Measurements from ENCODE around the gene ROR1.

DNA sequence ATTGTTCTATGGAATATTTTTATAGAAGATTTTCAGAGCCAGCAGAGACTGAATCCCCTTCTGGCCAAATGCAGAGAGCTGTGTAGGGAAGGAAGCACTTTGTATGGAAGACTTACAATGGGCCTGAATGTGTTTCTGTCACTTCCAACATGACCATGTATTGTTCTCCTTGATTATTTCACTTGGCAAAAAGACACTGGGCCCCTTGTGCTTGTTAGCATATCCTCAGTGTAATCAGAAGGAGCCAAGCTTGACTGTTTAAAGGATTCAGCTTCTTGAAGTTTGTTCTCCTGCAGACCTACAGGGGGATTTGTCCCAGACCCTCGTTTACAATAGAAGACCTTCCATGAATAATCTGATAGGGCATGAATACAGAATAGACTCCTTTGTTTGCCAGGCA lies 381.5 kb downstream of the ROR1 start:
- TF ChIP-seq, protein P1, sequence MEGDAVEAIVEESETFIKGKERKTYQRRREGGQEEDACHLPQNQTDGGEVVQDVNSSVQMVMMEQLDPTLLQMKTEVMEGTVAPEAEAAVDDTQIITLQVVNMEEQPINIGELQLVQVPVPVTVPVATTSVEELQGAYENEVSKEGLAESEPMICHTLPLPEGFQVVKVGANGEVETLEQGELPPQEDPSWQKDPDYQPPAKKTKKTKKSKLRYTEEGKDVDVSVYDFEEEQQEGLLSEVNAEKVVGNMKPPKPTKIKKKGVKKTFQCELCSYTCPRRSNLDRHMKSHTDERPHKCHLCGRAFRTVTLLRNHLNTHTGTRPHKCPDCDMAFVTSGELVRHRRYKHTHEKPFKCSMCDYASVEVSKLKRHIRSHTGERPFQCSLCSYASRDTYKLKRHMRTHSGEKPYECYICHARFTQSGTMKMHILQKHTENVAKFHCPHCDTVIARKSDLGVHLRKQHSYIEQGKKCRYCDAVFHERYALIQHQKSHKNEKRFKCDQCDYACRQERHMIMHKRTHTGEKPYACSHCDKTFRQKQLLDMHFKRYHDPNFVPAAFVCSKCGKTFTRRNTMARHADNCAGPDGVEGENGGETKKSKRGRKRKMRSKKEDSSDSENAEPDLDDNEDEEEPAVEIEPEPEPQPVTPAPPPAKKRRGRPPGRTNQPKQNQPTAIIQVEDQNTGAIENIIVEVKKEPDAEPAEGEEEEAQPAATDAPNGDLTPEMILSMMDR (IDR thresholded peaks at IDR 0.05; ENCODE audit: extremely low read depth in 1 of 2, insufficient read depth in 1 of 2, low read depth in 1 of 2, low read length in 2 of 2) = no peak
- TF ChIP-seq JUN (IDR thresholded peaks at IDR 0.05; ENCODE audit: borderline replicate concordance, insufficient read depth, insufficient read length, low read depth) = no peak
- TF ChIP-seq POLR2A (IDR thresholded peaks at IDR 0.05; ENCODE audit: low read depth, low read length) = no peak
- no peak for TF ChIP-seq POLR2AphosphoS5 (IDR thresholded peaks at IDR 0.05; ENCODE audit: insufficient read depth, low read depth, low read length)
- no peak for TF ChIP-seq EZH2 (IDR thresholded peaks at IDR 0.05; ENCODE audit: borderline replicate concordance, low read depth, low read length, severe bottlenecking)
- no peak for TF ChIP-seq FOS (IDR thresholded peaks at IDR 0.05; ENCODE audit: borderline replicate concordance, insufficient read depth, low read length)
- no peak for TF ChIP-seq MYC (IDR thresholded peaks at IDR 0.05; ENCODE audit: low read depth, low read length)
- no peak for TF ChIP-seq GATA2 (IDR thresholded peaks at IDR 0.05; ENCODE audit: insufficient read depth, insufficient read length, low read depth, low read length)

Data from endothelial cell of umbilical vein (primary cell).